Subcutaneous abdominal adipose tissue (tissue), 5 donors: ENCODE measurements around the gene CCDC50.

Experiments
- H3K27ac ChIP-seq: one replicate; pipeline ENCODE4 v1.7.0; 2013; ENCODE audit warnings: low read depth, mild to moderate bottlenecking, inconsistent platforms, low read length, moderate library complexity
- H3K27me3 ChIP-seq, 5 donors: one replicate each; pipeline ENCODE4 v1.7.0; 2013; ENCODE audit warnings: low read length in 5 of 5, inconsistent platforms in 1 of 5; ENCODE audit not compliant: control insufficient read depth in 5 of 5, insufficient read depth in 4 of 5
- H3K36me3 ChIP-seq, 5 donors: one replicate each; pipeline ENCODE4 v1.7.0; 2013; ENCODE audit warnings: low read length in 5 of 5; ENCODE audit not compliant: control insufficient read depth in 5 of 5, insufficient read depth in 5 of 5
- H3K4me1 ChIP-seq, 5 donors: one replicate each; pipeline ENCODE4 v1.7.0; 2013; ENCODE audit warnings: low read length in 5 of 5, mild to moderate bottlenecking in 3 of 5, moderate library complexity in 1 of 5; ENCODE audit not compliant: control insufficient read depth in 5 of 5, insufficient read depth in 5 of 5
- H3K4me3 ChIP-seq, 5 donors: one replicate each; pipeline ENCODE4 v1.7.0; 2013; ENCODE audit warnings: low read length in 5 of 5, low read depth in 1 of 5
- H3K9ac ChIP-seq, 5 donors: one replicate each; pipeline ENCODE4 v1.7.0; 2013; ENCODE audit warnings: low read length in 5 of 5, mild to moderate bottlenecking in 4 of 5, moderate library complexity in 3 of 5
- H3K9me3 ChIP-seq, 5 donors: one replicate each; pipeline ENCODE4 v1.7.0; 2013; ENCODE audit warnings: low read length in 5 of 5; ENCODE audit not compliant: control insufficient read depth in 5 of 5
- donor health status: healthy.
- donor health status: healthy.
- donor health status: healthy.
- donor health status: healthy.
- donor health status: healthy.

CCDC50 gene

GRCh38 chr3:191372122-191372521 is 42.9 kb downstream of the CCDC50 start:
- Histone ChIP-seq H3K27ac (no peak overlapping the region), H3K9ac (no peak overlapping the region), H3K9me3 (no peaks in the 10 kb centered on the region), H3K36me3 (peaks cover 15 to 35% (median 32%) of the 10 kb centered on the region in 5 donors), H3K4me3 (no peak overlapping the region), H3K27me3 (no peaks in the 10 kb centered on the region), H3K4me1 (peaks cover 0 to 21% (median 12%) of the 10 kb centered on the region in 5 donors)

GRCh38 chr3:191373327-191373726 is 44.1 kb downstream of the CCDC50 start:
- H3K27me3 ChIP-seq, result no peaks in the 10 kb centered on the region
- H3K4me1 ChIP-seq, result peaks cover 0 to 25% (median 19%) of the 10 kb centered on the region in 5 donors
- no peak overlapping the region for H3K4me3 ChIP-seq
- no peaks in the 10 kb centered on the region for H3K9me3 ChIP-seq
- H3K36me3 ChIP-seq, result peaks cover 15 to 29% (median 26%) of the 10 kb centered on the region in 5 donors
- H3K27ac ChIP-seq, result no peak overlapping the region
- no peak overlapping the region for H3K9ac ChIP-seq

- H3K9me3 ChIP-seq, result no peaks in the 10 kb centered on the region
- peaks cover 0 to 29% (median 27%) of the 10 kb centered on the region in 5 donors for H3K4me1 ChIP-seq
- no peaks in the 10 kb centered on the region for H3K27me3 ChIP-seq
- H3K4me3 ChIP-seq, result peak overlapping the region in 2 of 5 donors; percentile 13 to 15
- H3K9ac ChIP-seq, result peak overlapping the region in 2 of 5 donors; percentile 6 to 35
- peak overlapping the region; percentile 71 for H3K27ac ChIP-seq
- H3K36me3 ChIP-seq, result peaks cover 24 to 27% (median 26%) of the 10 kb centered on the region in 5 donors
Measured at GRCh38 chr3:191376516-191377141, 47.4 kb downstream of the CCDC50 start.

- Histone ChIP-seq H3K4me3 (no peak overlapping the region), H3K27ac (peak overlapping the region; percentile 71)
Measured at GRCh38 chr3:191378142-191378812, 49.1 kb downstream of the CCDC50 start.

DNA sequence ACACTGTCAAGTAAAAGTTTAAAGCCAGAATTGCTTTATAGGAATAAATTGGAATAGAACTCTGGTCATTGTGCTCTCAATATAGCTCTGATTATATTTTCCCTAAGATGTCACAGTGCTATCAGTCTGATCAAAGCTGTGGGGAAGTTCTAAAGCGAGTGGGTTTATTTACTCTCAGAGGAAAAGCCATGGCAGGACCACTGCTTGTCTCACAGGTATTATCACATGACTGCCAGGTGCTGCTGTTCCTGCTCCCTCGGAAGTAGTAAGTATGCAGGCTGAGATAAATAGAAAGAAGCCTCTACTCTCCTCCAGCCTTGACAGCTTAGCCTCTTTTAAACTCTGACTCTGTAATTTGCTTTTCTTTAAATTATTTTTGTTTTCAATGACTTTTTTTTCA is 50.3 kb downstream of the CCDC50 start:
- Histone ChIP-seq H3K27ac (peak overlapping the region; percentile 60), H3K9ac (peak overlapping the region in 1 of 5 donors; percentile 14), H3K4me3 (no peak overlapping the region), H3K4me1 (peaks cover 0 to 40% (median 35%) of the 10 kb centered on the region in 5 donors), H3K9me3 (no peaks in the 10 kb centered on the region), H3K36me3 (peaks cover 33 to 42% (median 39%) of the 10 kb centered on the region in 5 donors), H3K27me3 (no peaks in the 10 kb centered on the region)

More at GRCh38 chr3:191378142-191378812, 49.1 kb downstream of the CCDC50 start:
- Histone ChIP-seq H3K27me3 (no peaks in the 10 kb centered on the region), H3K9ac (no peak overlapping the region), H3K4me1 (peaks cover 0 to 35% (median 33%) of the 10 kb centered on the region in 5 donors), H3K36me3 (peaks cover 33 to 42% (median 39%) of the 10 kb centered on the region in 5 donors), H3K9me3 (no peaks in the 10 kb centered on the region)

DNA sequence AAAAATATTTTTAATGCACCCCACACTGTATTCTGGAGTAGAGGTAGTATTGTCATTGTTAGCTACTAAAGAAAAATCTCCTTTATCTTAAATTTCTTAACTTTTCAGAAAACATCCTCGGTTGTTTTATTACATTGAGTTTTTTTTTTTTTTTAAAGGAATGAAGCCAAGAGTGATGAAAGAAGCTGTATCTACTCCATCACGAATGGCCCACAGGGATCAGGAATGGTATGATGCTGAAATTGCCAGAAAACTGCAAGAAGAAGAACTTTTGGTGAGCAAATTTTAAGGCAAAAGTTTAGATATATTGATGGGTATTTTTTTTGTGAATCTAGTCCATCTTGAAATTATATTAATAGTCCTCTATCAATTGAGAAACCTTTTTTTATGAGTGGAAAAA is 50.8 kb downstream of the CCDC50 start:
- Histone ChIP-seq H3K27ac (peak overlapping the region; percentile 60), H3K4me3 (no peak overlapping the region), H3K4me1 (peaks cover 0 to 40% (median 35%) of the 10 kb centered on the region in 5 donors), H3K36me3 (peaks cover 29 to 39% (median 38%) of the 10 kb centered on the region in 5 donors), H3K27me3 (no peaks in the 10 kb centered on the region), H3K9me3 (no peaks in the 10 kb centered on the region), H3K9ac (no peak overlapping the region)

DNA sequence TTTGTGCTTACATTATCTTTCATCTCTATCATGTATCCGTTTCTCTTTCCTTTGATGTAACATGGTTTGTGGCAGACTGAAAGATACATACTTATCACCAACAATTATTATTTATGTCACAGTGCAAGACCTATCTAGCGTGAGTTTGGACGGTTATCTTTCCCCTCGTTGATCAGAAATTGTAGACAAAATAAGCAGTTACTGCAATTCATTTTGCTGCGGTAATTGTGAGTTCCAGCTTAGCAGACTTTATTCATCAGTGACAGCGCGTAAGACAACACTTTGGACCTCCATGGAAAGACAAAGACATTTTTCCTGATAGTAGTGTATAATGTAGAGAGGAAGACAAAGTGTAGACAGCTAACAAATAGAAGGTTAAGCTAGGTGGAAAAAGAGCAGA is 52.1 kb downstream of the CCDC50 start:
- peaks cover 22 to 28% (median 28%) of the 10 kb centered on the region in 5 donors for H3K36me3 ChIP-seq
- no peak overlapping the region for H3K4me3 ChIP-seq
- no peaks in the 10 kb centered on the region for H3K9me3 ChIP-seq
- H3K4me1 ChIP-seq, result peaks cover 0 to 39% (median 33%) of the 10 kb centered on the region in 5 donors
- no peak overlapping the region for H3K27ac ChIP-seq
- H3K27me3 ChIP-seq, result no peaks in the 10 kb centered on the region
- no peak overlapping the region for H3K9ac ChIP-seq

GRCh38 chr3:191382661-191383060 is 53.5 kb downstream of the CCDC50 start:
- H3K4me3 ChIP-seq, result no peak overlapping the region
- H3K4me1 ChIP-seq, result peaks cover 0 to 31% (median 20%) of the 10 kb centered on the region in 5 donors
- H3K9me3 ChIP-seq, result no peaks in the 10 kb centered on the region
- H3K36me3 ChIP-seq, result peaks cover 22 to 37% (median 27%) of the 10 kb centered on the region in 5 donors
- H3K9ac ChIP-seq, result no peak overlapping the region
- peak overlapping the region; percentile 18 for H3K27ac ChIP-seq
- H3K27me3 ChIP-seq, result no peaks in the 10 kb centered on the region

DNA sequence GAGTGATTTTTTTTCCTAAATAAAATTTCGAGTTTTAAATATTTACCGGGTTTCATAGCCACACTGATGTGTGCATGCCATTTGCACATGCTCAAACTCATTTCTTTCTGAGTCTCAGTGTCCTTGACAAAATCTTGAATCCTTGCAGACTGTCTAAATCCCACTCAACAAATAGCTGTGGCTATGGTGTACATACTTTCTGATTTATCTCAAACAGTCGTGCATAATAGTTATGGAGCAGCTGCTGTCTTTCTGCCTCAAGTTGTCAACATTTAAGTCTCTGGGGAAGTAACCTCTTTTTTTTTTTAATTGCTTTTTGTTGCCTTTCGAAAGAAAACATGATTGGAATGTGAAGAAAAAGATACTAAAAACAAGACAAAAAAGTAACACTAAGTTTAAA is 53.9 kb downstream of the CCDC50 start:
- H3K9me3 ChIP-seq, result no peaks in the 10 kb centered on the region
- no peak overlapping the region for H3K27ac ChIP-seq
- no peaks in the 10 kb centered on the region for H3K27me3 ChIP-seq
- peaks cover 0 to 29% (median 19%) of the 10 kb centered on the region in 5 donors for H3K4me1 ChIP-seq
- H3K4me3 ChIP-seq, result no peak overlapping the region
- no peak overlapping the region for H3K9ac ChIP-seq
- H3K36me3 ChIP-seq, result peaks cover 22 to 37% (median 27%) of the 10 kb centered on the region in 5 donors

DNA sequence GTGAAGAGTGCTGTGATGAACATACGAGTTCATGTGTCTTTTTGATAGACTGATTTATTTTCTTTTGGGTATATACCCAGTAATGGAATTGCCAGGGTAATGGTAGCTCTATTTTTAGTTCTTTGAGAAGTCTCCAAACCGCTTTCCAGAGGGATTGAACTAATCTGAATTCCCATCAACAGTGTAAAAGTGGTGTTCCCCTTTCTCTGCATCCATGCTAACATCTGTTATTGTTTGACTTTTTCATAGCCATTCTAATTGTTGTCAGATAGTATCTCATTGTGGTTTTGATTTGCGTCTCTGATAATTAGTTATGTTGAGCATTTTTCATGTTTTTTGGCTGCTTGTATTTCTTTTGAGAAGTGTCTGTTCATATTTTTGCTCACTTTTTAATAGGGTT is 55.9 kb downstream of the CCDC50 start:
- Histone ChIP-seq H3K36me3 (peaks cover 31 to 45% (median 36%) of the 10 kb centered on the region in 5 donors), H3K9me3 (no peaks in the 10 kb centered on the region), H3K27ac (no peak overlapping the region), H3K9ac (no peak overlapping the region), H3K4me1 (peaks cover 0 to 16% (median 6%) of the 10 kb centered on the region in 5 donors), H3K27me3 (no peaks in the 10 kb centered on the region), H3K4me3 (no peak overlapping the region)
